ENCODE measurements around the gene SETD7. TPM values are rescaled to one million over a fixed set of nuclear protein-coding genes. Genes with fewer than 3 reads are reported as not detected.

Gene SETD7
- total and polyA plus RNA-seq, 2 of the 8 experiments (the other 6 are each of a cell fraction or from before 2014, with no cell fraction given) = 1.5 to 4.6 TPM

- no peaks in the 10 kb centered on the region for H3K36me3 ChIP-seq (ENCODE audit: control insufficient read depth in 2 of 4, insufficient read depth in 4 of 4, low read length in 3 of 4)
- CTCF ChIA-PET (ENCODE audit: partially characterized antibody) = interaction anchor here (0.7 to 1.1 kb wide), 2 partner anchors 36 to 200 kb away, joined by 3 read pairs; no protein-coding TSS in a partner anchor
- FAIRE-seq (no peak), DNase-seq (ENCODE audit: low read depth in 1 of 2, low spot score in 2 of 2) (no peak)
- H3K9ac ChIP-seq (replicated peaks in 1 of 4; ENCODE audit: extremely low read depth in 1 of 4, low read depth in 3 of 4, low read length in 3 of 4) = no peak overlapping the region
- H2BK120ac ChIP-seq (replicated peaks; ENCODE audit: low read depth, low read length) = no peak overlapping the region
- H3K4me2 ChIP-seq (ENCODE audit: insufficient read depth in 1 of 2, low read depth in 2 of 2, low read length in 2 of 2) = no peak overlapping the region
- no peak overlapping the region for H2BK5ac ChIP-seq (ENCODE audit: low read depth, low read length)
- H2AFZ ChIP-seq (ENCODE audit: low read length) = no peak overlapping the region
- H4K20me1 ChIP-seq (replicated peaks in 1 of 2; ENCODE audit: control insufficient read depth in 1 of 2, insufficient read depth in 2 of 2, low read length in 2 of 2) = peaks cover 0 to 1% of the 10 kb centered on the region in 2 experiments
- no peak overlapping the region for H4K8ac ChIP-seq (ENCODE audit: extremely low read depth, insufficient read depth, low read length)
- H2BK12ac ChIP-seq (ENCODE audit: low read depth, low read length) = no peak overlapping the region
- H3K56ac ChIP-seq (replicated peaks; ENCODE audit: insufficient read length, low read depth, low read length) = no peak overlapping the region
- peaks cover 0 to 11% (median 2%) of the 10 kb centered on the region in 4 experiments; a peak in 5 of 7 replicates for H3K4me1 ChIP-seq (replicated peaks in 1 of 4; ENCODE audit: control insufficient read depth in 3 of 4, insufficient read depth in 4 of 4, low read length in 3 of 4)
- no peak overlapping the region for H3K27ac ChIP-seq (ENCODE audit: low read depth, low read length)
- no peaks in the 10 kb centered on the region for H3K9me3 ChIP-seq (ENCODE audit: insufficient read depth in 2 of 2, low read depth in 1 of 2, low read length in 1 of 2)
- H4K91ac ChIP-seq (replicated peaks; ENCODE audit: insufficient read length, low read length) = no peak overlapping the region
- H3K27me3 ChIP-seq (replicated peaks in 1 of 4; ENCODE audit: control insufficient read depth in 3 of 4, extremely low read depth in 1 of 4, insufficient read depth in 3 of 4, low read length in 3 of 4) = no peaks in the 10 kb centered on the region
- no peak overlapping the region for H2AK5ac ChIP-seq (ENCODE audit: low read depth, low read length)
- peaks cover 3 to 21% of the 10 kb centered on the region in 2 experiments; a peak in 3 of 4 replicates for H3K79me2 ChIP-seq (ENCODE audit: control insufficient read depth in 1 of 2, insufficient read depth in 2 of 2, low read length in 2 of 2)
- peaks cover 8% of the 10 kb centered on the region for H3K23me2 ChIP-seq (ENCODE audit: low read depth, low read length)
- no peaks in the 10 kb centered on the region; the same call in 1 of the 2 replicates for H3K79me1 ChIP-seq (ENCODE audit: low read depth, low read length)
- H2BK20ac ChIP-seq (ENCODE audit: low read length) = no peak overlapping the region
- no peak overlapping the region for H3K14ac ChIP-seq (ENCODE audit: insufficient read length)
- no peak overlapping the region for H3K18ac ChIP-seq (ENCODE audit: extremely low read depth, low read length)
- no peak overlapping the region for H3K4me3 ChIP-seq (ENCODE audit: extremely low read depth in 1 of 4, insufficient read depth in 2 of 4, low read depth in 3 of 4, low read length in 4 of 4)
- H3K23ac ChIP-seq (ENCODE audit: insufficient read length) = no peak overlapping the region
- H4K5ac ChIP-seq (ENCODE audit: insufficient read length, low read depth, low read length) = no peak overlapping the region
- 94% methylated on average over 2 of the region's 2 CpGs; no CpG with 5 or more reads in 1 of the 2 experiments for WGBS, 2 experiments (ENCODE audit: extremely low coverage in 1 of 2, insufficient coverage in 1 of 2, insufficient read length in 1 of 2, insufficient replicate concordance in 2 of 2, low coverage in 1 of 2, low lambda C conversion rate in 2 of 2, missing lambda C conversion rate in 1 of 2)
- H2BK15ac ChIP-seq (ENCODE audit: low read length) = no peak overlapping the region
- TF ChIP-seq CREB1 (IDR thresholded peaks at IDR 0.05) (no peak), SUZ12 (IDR thresholded peaks at IDR 0.05; ENCODE audit: low read length) (no peak), ZNF274 (IDR thresholded peaks at IDR 0.05; ENCODE audit: borderline replicate concordance, extremely low read depth, low read length) (no peak), FOSL1 (IDR thresholded peaks at IDR 0.05; ENCODE audit: insufficient read depth, low read depth, low read length) (no peak), TAF7 (optimal IDR thresholded peaks at IDR 0.05; ENCODE audit: borderline replicate concordance, low read depth, low read length) (no peak), HDAC6 (IDR thresholded peaks at IDR 0.05; ENCODE audit: low read depth, low read length) (no peak), TBP (IDR thresholded peaks at IDR 0.05; ENCODE audit: low read depth, low read length) (no peak), SIRT6 (IDR thresholded peaks at IDR 0.05; ENCODE audit: low read length) (no peak), RXRA (IDR thresholded peaks at IDR 0.05; ENCODE audit: insufficient read depth, low read depth, low read length) (no peak), ASH2L (IDR thresholded peaks at IDR 0.05; ENCODE audit: low read length) (no peak), RFX5 (IDR thresholded peaks at IDR 0.05; ENCODE audit: borderline replicate concordance, low read depth, low read length) (no peak), EP300 (IDR thresholded peaks at IDR 0.05; ENCODE audit: borderline replicate concordance in 1 of 2, low read depth in 2 of 2, low read length in 2 of 2) (no peak)
- H3K4ac ChIP-seq (replicated peaks; ENCODE audit: insufficient read length, low read depth, low read length) = no peak overlapping the region
- POLR2A ChIA-PET (ENCODE audit: partially characterized antibody) = interaction anchor here (0.6 kb wide), 1 partner anchor 24 kb away, joined by 3 read pairs; no protein-coding TSS in a partner anchor
Measured at GRCh38 chr4:139450586-139450985, 105.4 kb downstream of the SETD7 start.

All from H1 (cell line).